Measurements from ENCODE around the gene RPSA. TPM values are rescaled to one million over a fixed set of nuclear protein-coding genes. Genes with fewer than 3 reads are reported as not detected.

Gene RPSA
- total RNA-seq, 1 experiment from 2014 or later: 2,486 TPM

- TF ChIP-seq SIN3A (IDR thresholded peaks at IDR 0.05; ENCODE audit: low read depth) (no peak), ELF1 (IDR thresholded peaks at IDR 0.05; ENCODE audit: borderline replicate concordance, low read depth) (no peak), CEBPB (IDR thresholded peaks at IDR 0.05; ENCODE audit: low read depth) (no peak)
- TF ChIP-seq, protein P1, sequence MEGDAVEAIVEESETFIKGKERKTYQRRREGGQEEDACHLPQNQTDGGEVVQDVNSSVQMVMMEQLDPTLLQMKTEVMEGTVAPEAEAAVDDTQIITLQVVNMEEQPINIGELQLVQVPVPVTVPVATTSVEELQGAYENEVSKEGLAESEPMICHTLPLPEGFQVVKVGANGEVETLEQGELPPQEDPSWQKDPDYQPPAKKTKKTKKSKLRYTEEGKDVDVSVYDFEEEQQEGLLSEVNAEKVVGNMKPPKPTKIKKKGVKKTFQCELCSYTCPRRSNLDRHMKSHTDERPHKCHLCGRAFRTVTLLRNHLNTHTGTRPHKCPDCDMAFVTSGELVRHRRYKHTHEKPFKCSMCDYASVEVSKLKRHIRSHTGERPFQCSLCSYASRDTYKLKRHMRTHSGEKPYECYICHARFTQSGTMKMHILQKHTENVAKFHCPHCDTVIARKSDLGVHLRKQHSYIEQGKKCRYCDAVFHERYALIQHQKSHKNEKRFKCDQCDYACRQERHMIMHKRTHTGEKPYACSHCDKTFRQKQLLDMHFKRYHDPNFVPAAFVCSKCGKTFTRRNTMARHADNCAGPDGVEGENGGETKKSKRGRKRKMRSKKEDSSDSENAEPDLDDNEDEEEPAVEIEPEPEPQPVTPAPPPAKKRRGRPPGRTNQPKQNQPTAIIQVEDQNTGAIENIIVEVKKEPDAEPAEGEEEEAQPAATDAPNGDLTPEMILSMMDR (IDR thresholded peaks at IDR 0.05 in 2 of 3, conservative IDR thresholded peaks at IDR 0.05 in 1 of 3; ENCODE audit: borderline replicate concordance in 1 of 3, insufficient read depth in 1 of 3, low read depth in 2 of 3, low read length in 2 of 3): no peak
Measured at GRCh38 chr3:39445927-39446326, 39.4 kb downstream of the RPSA start (continued).

GRCh38 chr3:39446444-39446843 is 39.9 kb downstream of the RPSA start:
- H2AFZ ChIP-seq (ENCODE audit: low read depth, low read length, poor library complexity, severe bottlenecking): no peak overlapping the region
- 0 out of 4 replicates have a peak, but pooled peaks cover 0 to 2% of the 10 kb centered on the region in 2 experiments for H3K4me1 ChIP-seq (ENCODE audit: control insufficient read depth in 1 of 2, insufficient read depth in 2 of 2, low read length in 2 of 2)
- H3K4me2 ChIP-seq (ENCODE audit: low read length): no peak overlapping the region
- CTCF ChIA-PET: interaction anchor here (0.9 to 2.9 kb wide), 4 partner anchors 15 to 52 kb away, joined by 3 to 35 read pairs (median 4); no protein-coding TSS in a partner anchor
- no peaks in the 10 kb centered on the region for H3K27me3 ChIP-seq (ENCODE audit: insufficient read depth, low read length)
- intact Hi-C loops (cut with micrococcal nuclease): loop anchor here (5.0 kb wide), 1 partner anchor 731 kb away; no protein-coding TSS in a partner anchor
- DNase-seq (ENCODE audit: low read depth, low spot score): no peak
- H3K9me3 ChIP-seq (ENCODE audit: control insufficient read depth in 1 of 2, insufficient read depth in 1 of 2, low read depth in 1 of 2, low read length in 2 of 2): no peaks in the 10 kb centered on the region
- H3K4me3 ChIP-seq (replicated peaks in 1 of 2; ENCODE audit: low read depth in 1 of 2, low read length in 2 of 2): no peak overlapping the region
- RAD21 ChIA-PET (ENCODE audit: low non-redundant PET in 1 of 2, low total read pairs in 2 of 2, uncharacterized antibody in 2 of 2, unreplicated experiment in 2 of 2): interaction anchor here in 1 of 2 experiments (1.5 kb wide), 1 partner anchor 52 kb away, joined by 5 read pairs; no protein-coding TSS in a partner anchor
- H4K20me1 ChIP-seq (ENCODE audit: insufficient read depth): no peaks in the 10 kb centered on the region
- no peaks in the 10 kb centered on the region for H3K36me3 ChIP-seq (ENCODE audit: control insufficient read depth in 1 of 2, insufficient read depth in 2 of 2, low read length in 2 of 2)
- H3K27ac ChIP-seq (ENCODE audit: low read depth, low read length): no peak overlapping the region
- ATAC-seq: no peak
- no peaks in the 10 kb centered on the region for H3K79me2 ChIP-seq (ENCODE audit: insufficient read depth, low read length)
- H3K9ac ChIP-seq (ENCODE audit: low read length): no peak overlapping the region
- POLR2A ChIA-PET: no interaction called here
- H3K9me2 ChIP-seq (ENCODE audit: insufficient read depth): no peaks in the 10 kb centered on the region
- BruUV-seq (replicated peaks): no TSS peak
- TF ChIP-seq SP1 (IDR thresholded peaks at IDR 0.05; ENCODE audit: low read depth) (no peak), POLR2AphosphoS5 (IDR thresholded peaks at IDR 0.05; ENCODE audit: low read depth, low read length) (no peak), EZH2phosphoT487 (IDR thresholded peaks at IDR 0.05; ENCODE audit: borderline replicate concordance) (no peak), JUND (IDR thresholded peaks at IDR 0.05) (no peak), SIN3A (IDR thresholded peaks at IDR 0.05; ENCODE audit: low read depth) (no peak), MAX (IDR thresholded peaks at IDR 0.05) (no peak), EGR1 (IDR thresholded peaks at IDR 0.05; ENCODE audit: low read depth) (no peak), POLR2A (IDR thresholded peaks at IDR 0.05; ENCODE audit: borderline replicate concordance, extremely low read depth, insufficient read depth, insufficient read length) (no peak), CBX3 (IDR thresholded peaks at IDR 0.05; ENCODE audit: low read depth) (no peak), ZFX (IDR thresholded peaks at IDR 0.05) (no peak), ELF1 (IDR thresholded peaks at IDR 0.05; ENCODE audit: borderline replicate concordance, low read depth) (no peak), CEBPB (IDR thresholded peaks at IDR 0.05; ENCODE audit: low read depth) (no peak), YY1 (IDR thresholded peaks at IDR 0.05; ENCODE audit: extremely low read depth, insufficient replicate concordance, low read depth, low read length) (no peak), TCF7L2 (IDR thresholded peaks at IDR 0.05; ENCODE audit: borderline replicate concordance, extremely low read depth, insufficient read depth, insufficient read length) (no peak), RAD21 (IDR thresholded peaks at IDR 0.05; ENCODE audit: low read depth) (no peak), ZNF274 (IDR thresholded peaks at IDR 0.05; ENCODE audit: low read depth, low read length) (no peak)
- TF ChIP-seq, protein P2, sequence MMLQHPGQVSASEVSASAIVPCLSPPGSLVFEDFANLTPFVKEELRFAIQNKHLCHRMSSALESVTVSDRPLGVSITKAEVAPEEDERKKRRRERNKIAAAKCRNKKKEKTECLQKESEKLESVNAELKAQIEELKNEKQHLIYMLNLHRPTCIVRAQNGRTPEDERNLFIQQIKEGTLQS (IDR thresholded peaks at IDR 0.05): no peak
- TF ChIP-seq, protein P3, sequence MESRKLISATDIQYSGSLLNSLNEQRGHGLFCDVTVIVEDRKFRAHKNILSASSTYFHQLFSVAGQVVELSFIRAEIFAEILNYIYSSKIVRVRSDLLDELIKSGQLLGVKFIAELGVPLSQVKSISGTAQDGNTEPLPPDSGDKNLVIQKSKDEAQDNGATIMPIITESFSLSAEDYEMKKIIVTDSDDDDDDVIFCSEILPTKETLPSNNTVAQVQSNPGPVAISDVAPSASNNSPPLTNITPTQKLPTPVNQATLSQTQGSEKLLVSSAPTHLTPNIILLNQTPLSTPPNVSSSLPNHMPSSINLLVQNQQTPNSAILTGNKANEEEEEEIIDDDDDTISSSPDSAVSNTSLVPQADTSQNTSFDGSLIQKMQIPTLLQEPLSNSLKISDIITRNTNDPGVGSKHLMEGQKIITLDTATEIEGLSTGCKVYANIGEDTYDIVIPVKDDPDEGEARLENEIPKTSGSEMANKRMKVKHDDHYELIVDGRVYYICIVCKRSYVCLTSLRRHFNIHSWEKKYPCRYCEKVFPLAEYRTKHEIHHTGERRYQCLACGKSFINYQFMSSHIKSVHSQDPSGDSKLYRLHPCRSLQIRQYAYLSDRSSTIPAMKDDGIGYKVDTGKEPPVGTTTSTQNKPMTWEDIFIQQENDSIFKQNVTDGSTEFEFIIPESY (IDR thresholded peaks at IDR 0.05; ENCODE audit: extremely low read depth, insufficient replicate concordance, low read length): no peak
